HFFc6 (cell line): ENCODE results near the gene CHSY3. TPM values are rescaled to one million over a fixed set of nuclear protein-coding genes. Genes with fewer than 3 reads are reported as not detected.
"Not testable (repeated sequence)": the region's sequence is repeated elsewhere in the genome, so short reads cannot be mapped to it uniquely, and the experiment has no call there.

ENCODE experiments used
- DNase-seq: peaks from one replicate; pipeline ENCODE4 v3.0.0-alpha.2; 2018
- H3K27ac Mint-ChIP-seq: 2 replicates; pipeline ENCODE4 v1.8.0; 2020; ENCODE audit warnings: mild to moderate bottlenecking, mixed read lengths
- H3K27me3 Mint-ChIP-seq: 2 replicates; pipeline ENCODE4 v1.8.0; 2021; ENCODE audit warnings: mild to moderate bottlenecking, moderate library complexity, mixed read lengths; ENCODE audit not compliant: insufficient read depth
- H3K36me3 Mint-ChIP-seq: 2 replicates; pipeline ENCODE4 v1.8.0; 2021; ENCODE audit warnings: low read depth, mixed read lengths
- H3K4me1 Mint-ChIP-seq: 2 replicates; pipeline ENCODE4 v1.8.0; 2020; ENCODE audit warnings: low read depth, mixed read lengths
- H3K4me3 Mint-ChIP-seq: 2 replicates; pipeline ENCODE4 v1.8.0; 2020; ENCODE audit warnings: mild to moderate bottlenecking, moderate library complexity, mixed read lengths
- H3K9me3 Mint-ChIP-seq: 2 replicates; pipeline ENCODE4 v1.8.0; 2020; ENCODE audit warnings: mild to moderate bottlenecking, mixed read lengths
- total RNA-seq, 6 experiments: library from RNA; stranded (reverse); fragmentation: NEBNext Ultra II Directional; extraction: Animal tissue kit (Norgen Biotek cat#: 25700); gene quantifications; 2 replicates in 1 of 6; 3 replicates in 5 of 6; pipeline ENCODE4 v1.2.3, GENCODE V29; 2021
- TF ChIP-seq, protein P1 (sequence below): fragments of 200-600 bp; sonication (generic); IDR thresholded peaks from 2 replicates; pipeline ENCODE4 v1.5.0; 2021; ENCODE audit warnings: antibody characterized with exemption, mild to moderate bottlenecking

CHSY3 gene
- total RNA-seq, 6 experiments from 2014 or later, result 0.07 to 0.19 (median 0.07) TPM; not detected in 2

DNA sequence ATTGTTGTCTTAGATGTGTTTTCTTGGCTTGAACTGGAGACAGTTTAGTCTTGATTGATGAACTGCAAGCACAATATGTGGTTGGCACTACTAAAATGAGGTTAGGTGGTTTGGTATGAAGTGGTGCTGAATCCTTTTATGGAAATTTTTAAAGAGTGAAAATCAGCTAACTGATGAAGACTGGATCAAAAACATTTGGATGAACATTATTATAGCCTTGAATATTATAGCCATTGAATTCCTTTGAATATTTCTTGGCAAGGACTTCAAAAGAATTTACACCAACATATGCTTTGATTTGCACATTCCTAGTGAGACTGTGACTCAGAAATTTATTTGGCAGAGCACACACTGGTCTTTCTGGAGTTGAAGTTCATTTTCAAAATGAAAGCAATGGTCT lies 318.3 kb downstream of the CHSY3 start:
- TF ChIP-seq, protein P1, sequence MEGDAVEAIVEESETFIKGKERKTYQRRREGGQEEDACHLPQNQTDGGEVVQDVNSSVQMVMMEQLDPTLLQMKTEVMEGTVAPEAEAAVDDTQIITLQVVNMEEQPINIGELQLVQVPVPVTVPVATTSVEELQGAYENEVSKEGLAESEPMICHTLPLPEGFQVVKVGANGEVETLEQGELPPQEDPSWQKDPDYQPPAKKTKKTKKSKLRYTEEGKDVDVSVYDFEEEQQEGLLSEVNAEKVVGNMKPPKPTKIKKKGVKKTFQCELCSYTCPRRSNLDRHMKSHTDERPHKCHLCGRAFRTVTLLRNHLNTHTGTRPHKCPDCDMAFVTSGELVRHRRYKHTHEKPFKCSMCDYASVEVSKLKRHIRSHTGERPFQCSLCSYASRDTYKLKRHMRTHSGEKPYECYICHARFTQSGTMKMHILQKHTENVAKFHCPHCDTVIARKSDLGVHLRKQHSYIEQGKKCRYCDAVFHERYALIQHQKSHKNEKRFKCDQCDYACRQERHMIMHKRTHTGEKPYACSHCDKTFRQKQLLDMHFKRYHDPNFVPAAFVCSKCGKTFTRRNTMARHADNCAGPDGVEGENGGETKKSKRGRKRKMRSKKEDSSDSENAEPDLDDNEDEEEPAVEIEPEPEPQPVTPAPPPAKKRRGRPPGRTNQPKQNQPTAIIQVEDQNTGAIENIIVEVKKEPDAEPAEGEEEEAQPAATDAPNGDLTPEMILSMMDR, result no peak
- H3K27ac Mint-ChIP-seq, result no peak overlapping the region
- no peaks in the 10 kb centered on the region; the same call in 1 of the 2 replicates for H3K36me3 Mint-ChIP-seq
- H3K27me3 Mint-ChIP-seq, result no peaks in the 10 kb centered on the region
- H3K4me3 Mint-ChIP-seq, result no peak overlapping the region
- no peak for DNase-seq
- peaks cover 29% of the 10 kb centered on the region for H3K9me3 Mint-ChIP-seq
- no peaks in the 10 kb centered on the region for H3K4me1 Mint-ChIP-seq

DNA sequence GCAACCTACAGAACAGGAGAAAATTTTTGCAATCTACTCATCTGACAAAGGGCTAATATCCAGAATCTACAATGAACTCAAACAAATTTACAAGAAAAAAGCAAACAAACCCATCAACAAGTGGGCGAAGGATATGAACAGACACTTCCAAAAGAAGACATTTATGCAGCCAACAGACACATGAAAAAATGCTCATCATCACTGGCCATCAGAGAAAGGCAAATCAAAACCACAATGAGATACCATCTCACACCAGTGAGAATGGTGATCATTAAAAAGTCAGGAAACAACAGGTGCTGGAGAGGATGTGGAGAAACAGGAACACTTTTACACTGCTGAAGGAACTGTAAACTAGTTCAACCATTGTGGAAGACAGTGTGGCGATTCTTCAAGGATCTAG lies 322.3 kb downstream of the CHSY3 start:
- H3K4me1 Mint-ChIP-seq, H3K27ac Mint-ChIP-seq, DNase-seq, H3K27me3 Mint-ChIP-seq, H3K36me3 Mint-ChIP-seq, H3K4me3 Mint-ChIP-seq: not testable (repeated sequence)
- H3K9me3 Mint-ChIP-seq, result peaks cover 26% of the 10 kb centered on the region

DNA sequence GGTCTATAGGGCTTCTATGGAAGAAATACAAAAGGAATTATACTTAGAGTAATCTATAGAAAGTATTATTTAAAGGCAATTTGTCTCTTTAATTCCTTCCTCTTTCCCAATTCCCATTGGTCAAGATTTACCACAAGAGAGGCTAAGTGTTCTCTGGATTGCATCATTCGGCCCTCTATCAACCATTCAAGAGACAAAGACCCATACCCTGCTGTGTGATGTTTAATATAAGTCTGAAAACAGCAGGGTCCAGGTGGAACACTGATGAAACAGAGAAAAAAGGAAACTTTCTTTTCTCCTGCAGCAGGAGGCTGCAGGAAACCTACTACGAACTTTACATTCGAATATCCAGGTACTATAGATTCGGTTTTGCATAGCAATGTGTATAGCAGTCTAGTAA lies 323.4 kb downstream of the CHSY3 start:
- no peak overlapping the region for H3K27ac Mint-ChIP-seq
- H3K4me1 Mint-ChIP-seq, result no peaks in the 10 kb centered on the region
- DNase-seq, result no peak
- H3K27me3 Mint-ChIP-seq, result no peaks in the 10 kb centered on the region
- H3K9me3 Mint-ChIP-seq, result peaks cover 32% of the 10 kb centered on the region
- TF ChIP-seq, protein P1, result no peak
- H3K36me3 Mint-ChIP-seq, result no peaks in the 10 kb centered on the region; the same call in 1 of the 2 replicates
- H3K4me3 Mint-ChIP-seq, result no peak overlapping the region

DNA sequence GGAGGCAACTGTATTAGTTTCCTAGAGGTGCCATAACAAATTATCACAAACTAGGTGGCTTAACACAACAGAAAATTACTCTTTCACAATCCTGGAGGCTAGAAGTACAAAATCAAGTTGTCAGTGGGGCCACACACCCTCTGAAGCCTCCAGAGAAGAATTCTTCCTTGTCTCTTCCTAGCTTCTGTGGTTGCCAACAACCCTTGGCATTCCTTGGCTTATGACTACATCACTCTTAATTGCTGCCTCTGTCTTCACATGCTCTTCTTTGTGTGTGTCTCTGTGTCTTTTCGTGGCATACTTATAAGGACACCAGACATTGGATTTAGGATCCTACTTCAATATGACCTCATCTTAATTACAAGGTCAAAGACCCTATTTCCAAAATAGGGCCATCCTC lies 327.5 kb downstream of the CHSY3 start:
- TF ChIP-seq, protein P1, result no peak
- H3K4me1 Mint-ChIP-seq, result no peaks in the 10 kb centered on the region
- DNase-seq, result no peak
- H3K36me3 Mint-ChIP-seq, result no peaks in the 10 kb centered on the region; the same call in 1 of the 2 replicates
- no peaks in the 10 kb centered on the region; the same call in 1 of the 2 replicates for H3K27me3 Mint-ChIP-seq
- H3K9me3 Mint-ChIP-seq, result peaks cover 43% of the 10 kb centered on the region
- H3K4me3 Mint-ChIP-seq, result no peak overlapping the region
- no peak overlapping the region for H3K27ac Mint-ChIP-seq

DNA sequence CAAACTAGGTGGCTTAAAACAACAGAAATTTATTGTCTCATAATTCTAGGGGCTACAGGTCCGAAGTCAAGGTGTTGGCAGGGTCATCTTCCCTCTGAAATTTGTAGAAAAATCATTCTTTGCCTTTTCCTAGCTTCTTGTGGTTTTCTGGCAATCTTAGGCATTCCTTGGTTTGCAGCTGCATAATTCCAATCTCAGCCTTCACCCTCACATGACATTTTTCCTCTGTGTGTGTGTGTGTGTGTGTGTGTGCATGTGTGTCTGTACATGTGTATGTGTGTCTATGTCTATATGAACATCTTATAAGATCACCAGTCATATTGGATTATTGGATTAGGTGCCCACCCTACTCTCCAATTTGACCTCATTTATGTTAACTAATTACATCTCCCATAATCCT lies 330.6 kb downstream of the CHSY3 start:
- Mint-ChIP-seq H3K9me3 (peaks cover 35% of the 10 kb centered on the region), H3K27me3 (no peaks in the 10 kb centered on the region; the same call in 1 of the 2 replicates)

More for the DNA sequence above, 330.6 kb downstream of the CHSY3 start:
- Mint-ChIP-seq H3K27ac (no peak overlapping the region), H3K4me1 (no peaks in the 10 kb centered on the region), H3K4me3 (no peak overlapping the region), H3K36me3 (no peaks in the 10 kb centered on the region)
- TF ChIP-seq, protein P1, result no peak
- no peak for DNase-seq

Other genes with a start within 250 kb of the CHSY3 start
- not detected for gene MINAR2, start 156.4 kb upstream of the CHSY3 start, total RNA-seq